ENCODE measurements around the gene TEX2.

TEX2 gene

GRCh38 chr17:64146418-64147109 lies 116.5 kb downstream of the TEX2 start:
- 0 out of 2 replicates have a peak, but pooled peaks have one; percentile 28 for TF ChIP-seq NFIC (IDR thresholded peaks at IDR 0.05)
- TF ChIP-seq CREB1 (IDR thresholded peaks at IDR 0.05; ENCODE audit: low read depth) = no peak
- peak; percentile 18 for TF ChIP-seq TEAD4 (IDR thresholded peaks at IDR 0.05)

GRCh38 chr17:64145751-64146417 lies 117.2 kb downstream of the TEX2 start:
- peak; percentile 38; the same call in 1 of the 2 replicates for TF ChIP-seq EP300 (IDR thresholded peaks at IDR 0.05; ENCODE audit: borderline replicate concordance)
- TF ChIP-seq CEBPB (IDR thresholded peaks at IDR 0.05) = peak; percentile 10; the same call in 1 of the 2 replicates
- peak; percentile 99 for TF ChIP-seq USF1 (IDR thresholded peaks at IDR 0.05)
- TF ChIP-seq, protein P1, sequence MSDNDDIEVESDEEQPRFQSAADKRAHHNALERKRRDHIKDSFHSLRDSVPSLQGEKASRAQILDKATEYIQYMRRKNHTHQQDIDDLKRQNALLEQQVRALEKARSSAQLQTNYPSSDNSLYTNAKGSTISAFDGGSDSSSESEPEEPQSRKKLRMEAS (IDR thresholded peaks at IDR 0.05) = peak; percentile 90
- no peak for TF ChIP-seq CREB1 (IDR thresholded peaks at IDR 0.05; ENCODE audit: low read depth)
- TF ChIP-seq RAD21 (IDR thresholded peaks at IDR 0.05; ENCODE audit: low read depth) = no peak
- 0 out of 2 replicates have a peak, but pooled peaks have one; percentile 16 for TF ChIP-seq EGR1 (IDR thresholded peaks at IDR 0.05)
- TF ChIP-seq NFIC (IDR thresholded peaks at IDR 0.05) = peak; percentile 38; the same call in 1 of the 2 replicates
- TF ChIP-seq TEAD4 (IDR thresholded peaks at IDR 0.05) = peak; percentile 64
- peak; percentile 2; the same call in 1 of the 2 replicates for TF ChIP-seq FOXM1 (IDR thresholded peaks at IDR 0.05; ENCODE audit: borderline replicate concordance, low read depth)
- peak; percentile 97 for TF ChIP-seq TAF1 (IDR thresholded peaks at IDR 0.05; ENCODE audit: low read depth)
- peak; percentile 83 for TF ChIP-seq YY1 (IDR thresholded peaks at IDR 0.05; ENCODE audit: low read depth)
- TF ChIP-seq, protein P2, sequence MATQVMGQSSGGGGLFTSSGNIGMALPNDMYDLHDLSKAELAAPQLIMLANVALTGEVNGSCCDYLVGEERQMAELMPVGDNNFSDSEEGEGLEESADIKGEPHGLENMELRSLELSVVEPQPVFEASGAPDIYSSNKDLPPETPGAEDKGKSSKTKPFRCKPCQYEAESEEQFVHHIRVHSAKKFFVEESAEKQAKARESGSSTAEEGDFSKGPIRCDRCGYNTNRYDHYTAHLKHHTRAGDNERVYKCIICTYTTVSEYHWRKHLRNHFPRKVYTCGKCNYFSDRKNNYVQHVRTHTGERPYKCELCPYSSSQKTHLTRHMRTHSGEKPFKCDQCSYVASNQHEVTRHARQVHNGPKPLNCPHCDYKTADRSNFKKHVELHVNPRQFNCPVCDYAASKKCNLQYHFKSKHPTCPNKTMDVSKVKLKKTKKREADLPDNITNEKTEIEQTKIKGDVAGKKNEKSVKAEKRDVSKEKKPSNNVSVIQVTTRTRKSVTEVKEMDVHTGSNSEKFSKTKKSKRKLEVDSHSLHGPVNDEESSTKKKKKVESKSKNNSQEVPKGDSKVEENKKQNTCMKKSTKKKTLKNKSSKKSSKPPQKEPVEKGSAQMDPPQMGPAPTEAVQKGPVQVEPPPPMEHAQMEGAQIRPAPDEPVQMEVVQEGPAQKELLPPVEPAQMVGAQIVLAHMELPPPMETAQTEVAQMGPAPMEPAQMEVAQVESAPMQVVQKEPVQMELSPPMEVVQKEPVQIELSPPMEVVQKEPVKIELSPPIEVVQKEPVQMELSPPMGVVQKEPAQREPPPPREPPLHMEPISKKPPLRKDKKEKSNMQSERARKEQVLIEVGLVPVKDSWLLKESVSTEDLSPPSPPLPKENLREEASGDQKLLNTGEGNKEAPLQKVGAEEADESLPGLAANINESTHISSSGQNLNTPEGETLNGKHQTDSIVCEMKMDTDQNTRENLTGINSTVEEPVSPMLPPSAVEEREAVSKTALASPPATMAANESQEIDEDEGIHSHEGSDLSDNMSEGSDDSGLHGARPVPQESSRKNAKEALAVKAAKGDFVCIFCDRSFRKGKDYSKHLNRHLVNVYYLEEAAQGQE (IDR thresholded peaks at IDR 0.05; ENCODE audit: low read depth) = no peak; the same call in 1 of the 2 replicates
- TF ChIP-seq TCF12 (IDR thresholded peaks at IDR 0.05; ENCODE audit: low read depth) = no peak; the same call in none of the 2 replicates
- peak; percentile 26; the same call in 1 of the 2 replicates for TF ChIP-seq ZBTB7A (IDR thresholded peaks at IDR 0.05; ENCODE audit: low read depth)

- TF ChIP-seq, protein P2 (IDR thresholded peaks at IDR 0.05; ENCODE audit: low read depth) = no peak
- TF ChIP-seq, protein P1 (IDR thresholded peaks at IDR 0.05) = no peak
- TF ChIP-seq NFIC (IDR thresholded peaks at IDR 0.05) = no peak
Observed at GRCh38 chr17:64145375-64145750, 117.7 kb downstream of the TEX2 start.

DNA sequence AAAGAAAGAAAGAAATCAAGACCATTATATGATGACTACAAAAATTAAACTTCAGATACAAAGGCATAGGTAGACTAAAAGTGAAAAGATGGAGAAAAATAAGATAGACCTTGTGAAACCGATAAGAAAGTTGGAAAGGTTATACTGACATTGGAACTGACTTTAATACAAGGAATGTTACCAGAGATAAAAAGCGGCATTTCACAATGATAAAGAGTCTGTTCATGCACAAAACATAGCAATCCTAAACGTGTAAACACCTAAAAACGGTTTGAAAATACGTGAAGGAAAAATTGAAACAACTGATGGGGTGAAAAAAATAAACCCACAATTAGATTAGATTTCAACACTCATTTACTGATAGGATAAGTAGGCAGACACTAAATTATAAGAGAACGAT lies 123.5 kb downstream of the TEX2 start:
- no peak for TF ChIP-seq CEBPB (IDR thresholded peaks at IDR 0.05)
- TF ChIP-seq TCF12 (IDR thresholded peaks at IDR 0.05; ENCODE audit: low read depth) = no peak
- no peak for TF ChIP-seq EP300 (IDR thresholded peaks at IDR 0.05; ENCODE audit: borderline replicate concordance)
- TF ChIP-seq NFIC (IDR thresholded peaks at IDR 0.05) = no peak
- no peak for TF ChIP-seq CREB1 (IDR thresholded peaks at IDR 0.05; ENCODE audit: low read depth)
- TF ChIP-seq TEAD4 (IDR thresholded peaks at IDR 0.05) = no peak
- no peak for TF ChIP-seq ZBTB7A (IDR thresholded peaks at IDR 0.05; ENCODE audit: low read depth)
- TF ChIP-seq YY1 (IDR thresholded peaks at IDR 0.05; ENCODE audit: low read depth) = no peak
- TF ChIP-seq, protein P2 (IDR thresholded peaks at IDR 0.05; ENCODE audit: low read depth) = no peak
- TF ChIP-seq EGR1 (IDR thresholded peaks at IDR 0.05) = no peak
- no peak for TF ChIP-seq USF1 (IDR thresholded peaks at IDR 0.05)
- TF ChIP-seq, protein P1 (IDR thresholded peaks at IDR 0.05) = no peak
- TF ChIP-seq FOXM1 (IDR thresholded peaks at IDR 0.05; ENCODE audit: borderline replicate concordance, low read depth) = no peak
- no peak for TF ChIP-seq TAF1 (IDR thresholded peaks at IDR 0.05; ENCODE audit: low read depth)
- no peak for TF ChIP-seq RAD21 (IDR thresholded peaks at IDR 0.05; ENCODE audit: low read depth)
